GM12875 (cell line): ENCODE results near the gene S100A1.
"Not testable (repeated sequence)": the region's sequence is repeated elsewhere in the genome, so short reads cannot be mapped to it uniquely, and the experiment has no call there.

Experiments used
- H3K4me3 ChIP-seq: one replicate; pipeline ENCODE4 v1.5.1; 2011; ENCODE audit warnings: low read depth, low read length, control low read depth
- TF ChIP-seq, protein P1 (sequence below): IDR thresholded peaks from 2 replicates; pipeline ENCODE4 v1.5.1; 2011; ENCODE audit warnings: low read depth, mild to moderate bottlenecking, control low read depth, inconsistent platforms, low read length, moderate library complexity, borderline replicate concordance; ENCODE audit not compliant: insufficient read depth

S100A1 gene

GRCh38 chr1:153627715-153628626 is at the start of gene S100A1:
Gene S100A1, plus strand, starts transcription at chr1:153628434. Its CDS starts 2,088 bp downstream, at chr1:153630522.
- peak within 1 kb of the TSS; percentile 38 for H3K4me3 ChIP-seq
- TF ChIP-seq, protein P1, sequence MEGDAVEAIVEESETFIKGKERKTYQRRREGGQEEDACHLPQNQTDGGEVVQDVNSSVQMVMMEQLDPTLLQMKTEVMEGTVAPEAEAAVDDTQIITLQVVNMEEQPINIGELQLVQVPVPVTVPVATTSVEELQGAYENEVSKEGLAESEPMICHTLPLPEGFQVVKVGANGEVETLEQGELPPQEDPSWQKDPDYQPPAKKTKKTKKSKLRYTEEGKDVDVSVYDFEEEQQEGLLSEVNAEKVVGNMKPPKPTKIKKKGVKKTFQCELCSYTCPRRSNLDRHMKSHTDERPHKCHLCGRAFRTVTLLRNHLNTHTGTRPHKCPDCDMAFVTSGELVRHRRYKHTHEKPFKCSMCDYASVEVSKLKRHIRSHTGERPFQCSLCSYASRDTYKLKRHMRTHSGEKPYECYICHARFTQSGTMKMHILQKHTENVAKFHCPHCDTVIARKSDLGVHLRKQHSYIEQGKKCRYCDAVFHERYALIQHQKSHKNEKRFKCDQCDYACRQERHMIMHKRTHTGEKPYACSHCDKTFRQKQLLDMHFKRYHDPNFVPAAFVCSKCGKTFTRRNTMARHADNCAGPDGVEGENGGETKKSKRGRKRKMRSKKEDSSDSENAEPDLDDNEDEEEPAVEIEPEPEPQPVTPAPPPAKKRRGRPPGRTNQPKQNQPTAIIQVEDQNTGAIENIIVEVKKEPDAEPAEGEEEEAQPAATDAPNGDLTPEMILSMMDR, result no peak

- TF ChIP-seq, protein P1, result no peak
- no peak overlapping the region for H3K4me3 ChIP-seq
These were observed 49.7 kb upstream of the S100A1 start for GRCh38 chr1:153578490-153578889.

DNA sequence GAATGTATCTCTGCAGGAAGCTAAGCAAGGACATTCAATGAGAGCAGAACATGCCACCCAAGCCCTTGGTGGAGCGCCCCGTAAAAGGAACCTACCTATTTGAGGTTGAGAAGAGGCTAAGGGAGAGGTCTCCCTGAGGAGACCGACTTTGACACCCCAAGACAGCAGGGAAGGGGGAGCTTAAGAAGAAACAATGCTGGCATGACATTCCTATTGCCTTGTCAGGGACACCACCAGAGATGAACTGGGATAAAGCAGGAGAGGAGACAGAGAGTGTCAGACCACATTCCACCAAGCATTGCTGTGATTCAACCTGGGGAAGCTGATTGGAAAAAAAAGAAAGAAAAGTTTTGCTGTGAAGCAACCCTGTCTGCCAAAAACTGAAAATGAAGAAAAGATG is 49.3 kb upstream of the S100A1 start:
- TF ChIP-seq, protein P1, result no peak
- H3K4me3 ChIP-seq, result no peak overlapping the region

GRCh38 chr1:153582836-153583235 is 45.4 kb upstream of the S100A1 start:
- not testable (repeated sequence) for H3K4me3 ChIP-seq

GRCh38 chr1:153583514-153583913 is 44.7 kb upstream of the S100A1 start:
- H3K4me3 ChIP-seq, result not testable (repeated sequence)

GRCh38 chr1:153583976-153584375 is 44.3 kb upstream of the S100A1 start:
- TF ChIP-seq, protein P1, result no peak
- H3K4me3 ChIP-seq, result no peak overlapping the region

DNA sequence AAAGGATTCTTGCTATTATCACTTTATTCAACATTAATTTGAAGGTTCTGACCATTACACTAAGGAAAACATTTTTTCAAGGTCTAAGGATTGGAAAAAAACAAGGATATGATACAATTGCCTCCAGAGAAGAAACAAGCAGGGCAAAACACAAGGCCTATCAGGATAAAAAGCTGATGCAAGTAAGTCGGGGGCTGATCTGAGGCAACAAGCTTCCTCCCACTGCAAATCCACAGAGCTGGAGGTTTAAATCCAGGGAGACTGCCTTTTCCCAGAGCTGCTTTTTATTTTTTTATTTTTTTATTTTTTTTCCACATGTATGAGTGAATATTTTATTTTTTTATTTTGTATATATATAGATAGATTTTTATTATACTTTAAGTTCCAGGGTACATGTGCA is 43.2 kb upstream of the S100A1 start:
- no peak overlapping the region for H3K4me3 ChIP-seq
- TF ChIP-seq, protein P1, result no peak

DNA sequence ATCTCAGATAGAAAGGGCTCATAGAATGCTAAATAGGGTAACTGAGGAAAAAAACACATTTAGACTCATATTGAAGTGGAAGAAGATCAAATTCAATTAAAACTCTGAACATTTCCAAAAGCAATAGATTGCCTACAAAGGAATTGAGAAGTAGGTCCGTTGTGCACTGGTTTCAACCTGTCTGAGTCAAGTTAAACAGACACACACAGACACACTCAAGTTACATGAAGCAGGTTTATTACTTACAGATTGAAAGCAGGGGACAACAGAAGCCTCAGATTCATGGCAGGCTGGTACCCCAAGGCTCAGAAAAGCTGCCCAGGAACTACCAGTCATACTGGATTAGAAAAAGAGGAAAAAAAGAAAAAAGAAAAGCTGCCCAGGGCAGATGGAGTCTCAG is 41.9 kb upstream of the S100A1 start:
- TF ChIP-seq, protein P1, result no peak
- no peak overlapping the region for H3K4me3 ChIP-seq
